ENCODE results near the gene AIFM1.

The AIFM1 gene

GRCh38 chrX:130204647-130205046 lies 39.0 kb upstream of the AIFM1 start:
- no peak for TF ChIP-seq SIN3A (IDR thresholded peaks at IDR 0.05; ENCODE audit: borderline replicate concordance, insufficient read depth, low read length)
- TF ChIP-seq TAF1 (IDR thresholded peaks at IDR 0.05; ENCODE audit: borderline replicate concordance, insufficient read depth, low read length), result no peak

GRCh38 chrX:130197464-130197863 lies 31.8 kb upstream of the AIFM1 start:
- TF ChIP-seq TAF1 (IDR thresholded peaks at IDR 0.05; ENCODE audit: borderline replicate concordance, insufficient read depth, low read length), result no peak
- no peak for TF ChIP-seq FOXP2 (optimal IDR thresholded peaks at IDR 0.05; ENCODE audit: borderline replicate concordance, extremely low read depth, extremely low read length, insufficient read depth)
- TF ChIP-seq REST (IDR thresholded peaks at IDR 0.05; ENCODE audit: insufficient read depth in 1 of 2, low read depth in 2 of 2, low read length in 2 of 2), result no peak
- no peak for TF ChIP-seq POLR2AphosphoS5 (IDR thresholded peaks at IDR 0.05; ENCODE audit: low read depth, low read length)
- no peak for TF ChIP-seq SIN3A (IDR thresholded peaks at IDR 0.05; ENCODE audit: borderline replicate concordance, insufficient read depth, low read length)

GRCh38 chrX:130196466-130196865 lies 30.8 kb upstream of the AIFM1 start:
- no peak for TF ChIP-seq REST (IDR thresholded peaks at IDR 0.05; ENCODE audit: insufficient read depth in 1 of 2, low read depth in 2 of 2, low read length in 2 of 2)
- no peak for TF ChIP-seq TAF1 (IDR thresholded peaks at IDR 0.05; ENCODE audit: borderline replicate concordance, insufficient read depth, low read length)
- TF ChIP-seq FOXP2 (optimal IDR thresholded peaks at IDR 0.05; ENCODE audit: borderline replicate concordance, extremely low read depth, extremely low read length, insufficient read depth), result no peak
- no peak for TF ChIP-seq SIN3A (IDR thresholded peaks at IDR 0.05; ENCODE audit: borderline replicate concordance, insufficient read depth, low read length)
- TF ChIP-seq POLR2AphosphoS5 (IDR thresholded peaks at IDR 0.05; ENCODE audit: low read depth, low read length), result no peak

GRCh38 chrX:130190801-130191200 lies 25.2 kb upstream of the AIFM1 start:
- TF ChIP-seq SIN3A (IDR thresholded peaks at IDR 0.05; ENCODE audit: borderline replicate concordance, insufficient read depth, low read length) (no peak), TAF1 (IDR thresholded peaks at IDR 0.05; ENCODE audit: borderline replicate concordance, insufficient read depth, low read length) (no peak), FOXP2 (optimal IDR thresholded peaks at IDR 0.05; ENCODE audit: borderline replicate concordance, extremely low read depth, extremely low read length, insufficient read depth) (no peak), REST (IDR thresholded peaks at IDR 0.05; ENCODE audit: insufficient read depth in 1 of 2, low read depth in 2 of 2, low read length in 2 of 2) (no peak), POLR2AphosphoS5 (IDR thresholded peaks at IDR 0.05; ENCODE audit: low read depth, low read length) (no peak)

- TF ChIP-seq TAF1 (IDR thresholded peaks at IDR 0.05; ENCODE audit: borderline replicate concordance, insufficient read depth, low read length), result no peak
- no peak for TF ChIP-seq POLR2AphosphoS5 (IDR thresholded peaks at IDR 0.05; ENCODE audit: low read depth, low read length)
- no peak for TF ChIP-seq SIN3A (IDR thresholded peaks at IDR 0.05; ENCODE audit: borderline replicate concordance, insufficient read depth, low read length)
- TF ChIP-seq REST (IDR thresholded peaks at IDR 0.05; ENCODE audit: insufficient read depth in 1 of 2, low read depth in 2 of 2, low read length in 2 of 2), result no peak
- TF ChIP-seq FOXP2 (optimal IDR thresholded peaks at IDR 0.05; ENCODE audit: borderline replicate concordance, extremely low read depth, extremely low read length, insufficient read depth), result no peak
Observed at GRCh38 chrX:130186651-130187050, 21.0 kb upstream of the AIFM1 start.

Measured in PFSK-1 (cell line).